HUDEP-2 (cell line): ENCODE results near the gene KLHL1.
"Not testable (repeated sequence)": the region's sequence is repeated elsewhere in the genome, so short reads cannot be mapped to it uniquely, and the experiment has no call there.

ENCODE experiments used
- DNase-seq, 76 experiments: peaks; one replicate each; lab custom pipeline; 2025; ENCODE audit not compliant: unreplicated experiment in 76 of 76; lab: John Stamatoyannopoulos, UW

Gene KLHL1

GRCh38 chr13:70108356-70109105, at the start of gene KLHL1:
KLHL1 (minus strand) TSS chr13:70108452; CDS start chr13:70107699, 753 bp downstream.
- DNase-seq = no peak

- not testable (repeated sequence) for DNase-seq
These were observed 34.4 kb upstream of the KLHL1 start for GRCh38 chr13:70142658-70143057.

GRCh38 chr13:70128098-70128497, 19.8 kb upstream of the KLHL1 start:
- no peak for DNase-seq

DNA sequence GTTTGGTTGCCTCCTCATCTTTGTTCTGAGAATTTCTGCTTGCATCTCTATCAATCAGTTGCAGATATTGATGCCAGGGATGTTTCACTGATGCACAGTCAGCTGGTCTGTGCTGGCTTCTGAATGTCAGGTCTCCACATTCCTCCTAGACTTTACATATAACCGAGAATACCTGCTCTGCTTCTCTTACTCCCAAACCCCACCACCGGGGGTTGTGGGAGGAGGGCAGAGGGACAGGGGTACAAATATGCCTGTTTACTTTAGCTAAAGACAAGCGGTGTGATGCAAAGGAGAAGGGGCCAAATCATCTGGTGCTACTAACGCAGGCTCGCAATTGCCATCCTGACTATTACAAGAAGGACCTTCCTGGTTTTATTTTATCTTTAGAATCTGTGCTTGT, 17.4 kb upstream of the KLHL1 start:
- no peak for DNase-seq

GRCh38 chr13:70117338-70117905, 9.2 kb upstream of the KLHL1 start:
- no peak for DNase-seq

GRCh38 chr13:70107498-70108281, 562 bp downstream of the KLHL1 start, which contains the start of gene ATXN8OS:
ATXN8OS (plus strand) TSS chr13:70107826.
- DNase-seq = no peak

- DNase-seq = no peak
These were observed 1.1 kb downstream of the KLHL1 start for GRCh38 chr13:70107125-70107497.

- no peak for DNase-seq
These were observed 3.8 kb downstream of the KLHL1 start for GRCh38 chr13:70104481-70104880.

GRCh38 chr13:70098669-70099068, 9.6 kb downstream of the KLHL1 start:
- peak in 1 of 76 experiments; percentile 5 for DNase-seq

DNA sequence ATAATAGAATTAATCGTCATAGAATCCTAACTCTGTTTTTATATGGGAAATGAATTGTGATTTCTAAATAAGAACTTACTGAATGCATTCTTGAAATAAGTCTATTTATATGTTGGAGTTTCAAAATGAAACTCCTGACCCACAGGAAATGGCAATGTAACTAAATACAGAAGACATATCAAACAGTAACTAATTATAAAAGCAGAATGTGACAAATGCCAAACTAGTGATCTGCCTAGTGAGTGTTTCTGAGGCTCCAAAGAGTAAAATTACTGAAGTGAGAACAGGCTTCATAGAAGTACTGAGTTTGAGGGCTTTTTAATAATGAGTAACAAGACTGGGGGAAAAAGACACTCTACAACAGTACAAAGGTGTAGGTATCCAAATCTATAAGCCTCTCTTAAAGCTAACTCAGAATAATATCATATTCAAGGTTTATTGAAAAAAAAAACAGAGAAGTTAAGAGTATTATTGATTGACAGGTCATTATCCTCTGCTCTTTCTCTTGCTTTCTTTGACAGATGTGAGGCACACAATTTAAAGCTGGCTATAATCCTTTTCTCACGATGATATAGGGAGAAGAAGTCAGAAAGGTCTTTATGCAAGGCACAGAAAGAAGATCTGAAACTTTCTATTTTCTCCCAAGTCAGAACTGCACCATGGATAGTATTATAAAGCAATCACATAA, 18.1 kb downstream of the KLHL1 start:
- DNase-seq = no peak

DNA sequence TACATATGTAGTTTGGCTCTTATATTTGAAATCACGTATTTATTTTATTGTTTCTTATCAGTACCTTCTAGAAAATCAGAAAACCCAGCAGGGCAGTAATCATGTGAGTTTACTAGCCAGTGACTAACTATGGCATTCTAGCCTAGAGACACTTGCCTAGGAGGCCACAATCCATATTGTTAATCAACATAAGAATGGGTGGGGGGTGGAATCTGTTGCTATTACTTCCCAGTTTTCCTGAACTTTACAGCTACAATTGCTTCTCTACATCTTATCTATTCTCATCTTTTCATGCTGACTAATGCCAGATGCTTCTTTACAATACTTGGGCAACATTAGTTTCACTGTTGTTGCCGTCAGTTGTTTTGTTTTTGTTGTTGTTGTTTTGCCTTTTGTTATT, 19.3 kb downstream of the KLHL1 start:
- DNase-seq = no peak

GRCh38 chr13:70087247-70087646, 21.0 kb downstream of the KLHL1 start:
- no peak for DNase-seq

- DNase-seq = no peak
These were observed 28.2 kb downstream of the KLHL1 start for GRCh38 chr13:70080012-70080411.

GRCh38 chr13:70054572-70054971, 53.7 kb downstream of the KLHL1 start:
- no peak for DNase-seq

- no peak for DNase-seq
These were observed 56.7 kb downstream of the KLHL1 start for GRCh38 chr13:70051531-70051930.

- DNase-seq = no peak
These were observed 64.6 kb downstream of the KLHL1 start for GRCh38 chr13:70043685-70044084.

DNA sequence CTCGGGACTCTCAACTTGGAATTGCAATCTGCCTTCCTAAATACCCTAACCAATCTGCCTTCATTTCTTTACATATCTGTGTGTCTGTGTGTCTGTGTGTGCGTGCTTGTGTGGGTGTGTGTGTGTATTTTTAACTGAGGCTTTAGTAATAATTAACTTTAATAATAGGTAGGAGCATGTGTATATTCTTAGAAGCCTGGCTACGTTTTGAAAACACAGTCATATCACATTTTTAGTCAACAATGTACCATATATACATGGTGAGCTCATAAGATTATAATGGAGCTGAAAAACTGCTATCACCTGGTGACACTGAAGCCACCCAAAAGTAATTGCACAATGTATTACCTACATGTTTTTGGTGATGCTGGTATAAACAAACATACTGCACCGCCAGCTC, 66.1 kb downstream of the KLHL1 start:
- DNase-seq = no peak

DNA sequence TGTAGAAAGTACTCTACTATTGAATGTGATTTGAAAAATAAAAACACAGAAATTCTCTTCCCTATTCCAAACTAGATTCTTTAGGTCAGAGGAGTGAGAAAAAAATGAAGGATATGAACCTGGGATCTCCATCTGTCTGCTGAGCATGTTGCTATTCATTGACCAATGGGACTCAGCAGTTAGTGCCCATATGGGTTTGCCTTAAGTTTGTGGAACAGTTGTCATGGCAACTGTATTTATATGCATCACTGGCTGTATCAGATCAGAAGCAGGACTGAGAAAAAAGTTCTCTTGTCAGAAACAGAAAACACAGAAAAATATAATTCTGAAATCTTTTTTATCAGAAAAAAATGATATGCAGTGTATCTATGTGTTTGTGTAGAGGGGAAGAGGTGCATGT, 74.0 kb downstream of the KLHL1 start:
- DNase-seq = no peak

DNA sequence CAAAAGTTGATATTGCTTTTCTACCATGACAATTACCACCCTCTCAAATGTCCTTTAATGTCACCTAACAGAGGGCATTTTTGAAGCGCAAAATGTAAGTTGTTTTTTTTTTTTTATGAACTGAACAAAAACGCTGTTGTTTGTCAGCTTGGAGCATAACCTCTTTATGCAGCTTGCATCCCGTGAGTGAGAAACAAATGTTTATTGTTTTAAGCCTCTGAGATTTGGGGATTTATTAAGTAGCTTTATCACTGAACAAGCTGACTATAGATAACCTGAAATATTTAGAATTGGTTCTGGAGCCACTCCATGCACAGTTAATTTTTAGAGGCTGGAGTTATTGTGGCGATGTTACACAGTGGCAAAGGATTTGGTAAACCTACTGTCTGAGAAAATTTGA, 80.7 kb downstream of the KLHL1 start:
- no peak for DNase-seq

DNA sequence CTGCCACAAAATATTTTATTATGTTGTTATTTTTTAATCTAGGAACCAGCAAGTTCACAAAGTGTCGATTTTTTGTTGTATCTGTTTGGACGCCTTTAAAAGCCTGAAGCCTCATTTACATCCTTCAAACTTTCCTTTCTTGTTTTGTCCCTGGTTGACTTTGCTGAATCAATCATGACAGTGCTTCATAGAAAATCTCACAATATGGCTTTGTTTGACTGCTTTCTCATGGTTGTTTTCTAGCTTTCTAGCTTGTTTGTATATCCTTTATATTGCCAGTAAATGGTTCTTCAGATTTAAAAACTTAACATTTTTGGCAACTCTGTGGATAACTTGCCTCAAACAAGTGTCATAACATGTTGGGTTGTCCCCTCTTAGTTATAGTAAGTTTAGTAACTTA, 84.7 kb downstream of the KLHL1 start:
- no peak for DNase-seq

DNA sequence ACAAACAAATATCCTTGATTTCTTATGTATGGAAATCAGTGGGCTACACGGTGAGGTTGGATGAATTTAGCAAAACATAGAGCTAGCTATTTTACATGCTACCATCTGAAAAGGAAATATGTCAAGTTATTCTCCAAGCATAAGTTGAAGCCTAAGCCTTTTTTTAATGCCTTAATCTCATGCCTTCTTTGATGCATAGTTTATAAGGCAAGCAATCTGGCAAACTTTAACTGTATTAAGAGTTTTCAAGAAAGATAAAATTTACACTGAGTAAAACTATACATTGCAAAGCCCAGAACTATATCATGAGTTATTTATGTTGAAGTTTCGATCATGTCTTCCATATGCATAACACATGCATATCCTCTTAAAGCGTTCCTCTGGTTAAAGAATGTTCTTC, 85.6 kb downstream of the KLHL1 start:
- no peak for DNase-seq
